Measurements from ENCODE around the gene RARG. TPM values are rescaled to one million over a fixed set of nuclear protein-coding genes. Genes with fewer than 3 reads are reported as not detected.
A peak's percentile ranks its signal among the peaks of the same experiment; 100 is the strongest.

Gene RARG
- total RNA-seq, 2 donors from 2014 or later: 9.2 to 11.7 TPM

DNA sequence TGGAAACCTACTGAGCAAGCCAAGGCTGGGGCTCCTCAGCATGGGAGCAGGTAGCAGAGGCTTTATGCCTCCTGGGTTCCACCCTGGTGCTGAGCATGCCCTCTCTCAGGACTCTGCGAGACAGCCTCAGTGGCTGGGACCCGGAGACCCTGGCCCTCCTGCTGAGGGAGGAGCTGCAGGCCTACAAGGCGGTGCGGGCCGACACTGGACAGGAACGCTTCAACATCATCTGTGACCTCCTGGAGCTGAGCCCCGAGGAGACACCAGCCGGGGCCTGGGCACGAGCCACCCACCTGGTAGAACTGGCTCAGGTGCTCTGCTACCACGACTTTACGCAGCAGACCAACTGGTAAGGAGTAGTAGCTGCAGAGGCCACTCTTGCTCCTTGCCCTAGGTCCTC is 44.5 kb upstream of the RARG start:
- Histone ChIP-seq H3K4me1 (no peaks in the 10 kb centered on the region), H3K9me3 (no peaks in the 10 kb centered on the region), H3K4me3 (no peak overlapping the region), H3K27me3 (no peaks in the 10 kb centered on the region), H3K36me3 (replicated peaks in 1 of 2; ENCODE audit: insufficient read depth in 1 of 2, low read depth in 2 of 2) (no peaks in the 10 kb centered on the region), H3K27ac (no peak overlapping the region)
- no peak for DNase-seq
- TF ChIP-seq, protein P1, sequence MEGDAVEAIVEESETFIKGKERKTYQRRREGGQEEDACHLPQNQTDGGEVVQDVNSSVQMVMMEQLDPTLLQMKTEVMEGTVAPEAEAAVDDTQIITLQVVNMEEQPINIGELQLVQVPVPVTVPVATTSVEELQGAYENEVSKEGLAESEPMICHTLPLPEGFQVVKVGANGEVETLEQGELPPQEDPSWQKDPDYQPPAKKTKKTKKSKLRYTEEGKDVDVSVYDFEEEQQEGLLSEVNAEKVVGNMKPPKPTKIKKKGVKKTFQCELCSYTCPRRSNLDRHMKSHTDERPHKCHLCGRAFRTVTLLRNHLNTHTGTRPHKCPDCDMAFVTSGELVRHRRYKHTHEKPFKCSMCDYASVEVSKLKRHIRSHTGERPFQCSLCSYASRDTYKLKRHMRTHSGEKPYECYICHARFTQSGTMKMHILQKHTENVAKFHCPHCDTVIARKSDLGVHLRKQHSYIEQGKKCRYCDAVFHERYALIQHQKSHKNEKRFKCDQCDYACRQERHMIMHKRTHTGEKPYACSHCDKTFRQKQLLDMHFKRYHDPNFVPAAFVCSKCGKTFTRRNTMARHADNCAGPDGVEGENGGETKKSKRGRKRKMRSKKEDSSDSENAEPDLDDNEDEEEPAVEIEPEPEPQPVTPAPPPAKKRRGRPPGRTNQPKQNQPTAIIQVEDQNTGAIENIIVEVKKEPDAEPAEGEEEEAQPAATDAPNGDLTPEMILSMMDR (IDR thresholded peaks at IDR 0.05): no peak
- no peak for TF ChIP-seq POLR2A (IDR thresholded peaks at IDR 0.05)
- WGBS, 2 donors: 95% methylated on average over 11 of the region's 11 CpGs; no CpG with 5 or more reads in 1 of the 2 donors
- no peak for ATAC-seq
- intact Hi-C loops (cut with DNase I): no loop called here

DNA sequence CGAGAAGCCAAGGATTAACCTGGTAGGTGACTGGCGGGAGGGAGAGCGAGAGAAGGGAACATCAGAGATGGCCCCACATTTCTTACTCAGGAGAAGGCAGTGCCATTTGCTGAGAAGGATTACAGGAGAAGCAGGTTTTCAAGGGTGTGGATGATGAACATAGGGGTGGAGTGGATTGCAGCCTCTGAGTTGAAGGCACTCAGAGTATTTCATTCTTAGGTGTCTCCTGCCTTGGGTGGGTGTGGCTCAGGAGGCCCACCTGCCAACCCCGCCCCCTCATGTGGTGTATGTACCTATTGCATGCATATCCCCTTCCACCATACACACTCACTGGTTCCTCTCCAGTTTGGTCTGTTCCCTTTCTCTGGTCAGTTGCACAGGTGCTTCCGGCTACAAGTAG is 42.4 kb upstream of the RARG start:
- no peaks in the 10 kb centered on the region for H3K27me3 ChIP-seq
- H3K4me1 ChIP-seq: no peaks in the 10 kb centered on the region
- ATAC-seq (no peak), DNase-seq (no peak)
- no peaks in the 10 kb centered on the region for H3K36me3 ChIP-seq (replicated peaks in 1 of 2; ENCODE audit: insufficient read depth in 1 of 2, low read depth in 2 of 2)
- 86 to 90% methylated on average over 5 of the region's 5 CpGs for WGBS, 2 donors
- H3K4me3 ChIP-seq: no peak overlapping the region
- no peak for TF ChIP-seq POLR2A (IDR thresholded peaks at IDR 0.05)
- TF ChIP-seq, protein P1 (IDR thresholded peaks at IDR 0.05): no peak
- H3K27ac ChIP-seq: no peak overlapping the region
- intact Hi-C loops (cut with DNase I): no loop called here
- no peaks in the 10 kb centered on the region for H3K9me3 ChIP-seq

- Histone ChIP-seq H3K36me3 (replicated peaks in 1 of 2; ENCODE audit: insufficient read depth in 1 of 2, low read depth in 2 of 2) (no peaks in the 10 kb centered on the region), H3K9me3 (no peaks in the 10 kb centered on the region), H3K4me3 (peak overlapping the region in 1 of 2 donors; percentile 82), H3K27ac (no peak overlapping the region), H3K4me1 (peaks cover 11% of the 10 kb centered on the region), H3K27me3 (no peaks in the 10 kb centered on the region)
- ATAC-seq (no peak), DNase-seq (no peak)
- intact Hi-C loops (cut with DNase I): no loop called here
- TF ChIP-seq, protein P1 (IDR thresholded peaks at IDR 0.05): no peak
- no peak for TF ChIP-seq POLR2A (IDR thresholded peaks at IDR 0.05)
- 33 to 56% methylated on average over 12 to 20 of the region's 20 CpGs for WGBS, 2 donors
These were observed 36.9 kb upstream of the RARG start for GRCh38 chr12:53268630-53269562.

GRCh38 chr12:53267999-53268629 is 36.1 kb upstream of the RARG start, which contains the start of gene ESPL1:
Gene ESPL1 (plus strand): TSS chr12:53268299. CDS start chr12:53268767, 468 bp downstream.
- H3K9me3 ChIP-seq: no peaks in the 10 kb centered on the region
- peak within 1 kb of the TSS in 2 of 4 donors; percentile 36 to 59 for H3K27ac ChIP-seq
- DNase-seq (peak; percentile 52 to 73 (median 60)), ATAC-seq (peak; percentile 85)
- 0% methylated on average over 46 to 52 of the region's 58 CpGs for WGBS, 2 donors
- peak within 1 kb of the TSS in 1 of 2 donors; percentile 82 for H3K4me3 ChIP-seq
- H3K4me1 ChIP-seq: peaks cover 11% of the 10 kb centered on the region
- TF ChIP-seq POLR2A (IDR thresholded peaks at IDR 0.05): peak in 2 of 3 donors; percentile 14 to 17
- TF ChIP-seq, protein P1 (IDR thresholded peaks at IDR 0.05): peak in 4 of 7 experiments; percentile 32 to 38 (median 34)
- intact Hi-C loops (cut with DNase I): no loop called here
- H3K36me3 ChIP-seq (replicated peaks in 1 of 2; ENCODE audit: insufficient read depth in 1 of 2, low read depth in 2 of 2): no peaks in the 10 kb centered on the region
- no peaks in the 10 kb centered on the region for H3K27me3 ChIP-seq
